Fibroblast of pulmonary artery (primary cell): Measurements from ENCODE around the gene TIPARP.
"Not testable (repeated sequence)": the region's sequence is repeated elsewhere in the genome, so short reads cannot be mapped to it uniquely, and the experiment has no call there.

Experiments
- DNase-seq: peaks from one replicate; pipeline ENCODE4 v3.0.0-alpha.2; 2010; ENCODE audit warnings: low read depth
- H3K4me3 ChIP-seq: replicated peaks from 2 replicates; pipeline ENCODE4 v1.5.1; 2011; ENCODE audit warnings: low read depth, mild to moderate bottlenecking, control low read depth, low read length, moderate library complexity
- CTCF ChIP-seq: IDR thresholded peaks from 2 replicates; pipeline ENCODE4 v1.5.1; 2011; ENCODE audit warnings: mild to moderate bottlenecking, control low read depth, low read length, inconsistent platforms; ENCODE audit errors: missing control alignments

Gene TIPARP

GRCh38 chr3:156646958-156647357, 27.4 kb upstream of the TIPARP start:
- H3K4me3 ChIP-seq, result no peak overlapping the region
- no peak for DNase-seq
- no peak for TF ChIP-seq CTCF

DNA sequence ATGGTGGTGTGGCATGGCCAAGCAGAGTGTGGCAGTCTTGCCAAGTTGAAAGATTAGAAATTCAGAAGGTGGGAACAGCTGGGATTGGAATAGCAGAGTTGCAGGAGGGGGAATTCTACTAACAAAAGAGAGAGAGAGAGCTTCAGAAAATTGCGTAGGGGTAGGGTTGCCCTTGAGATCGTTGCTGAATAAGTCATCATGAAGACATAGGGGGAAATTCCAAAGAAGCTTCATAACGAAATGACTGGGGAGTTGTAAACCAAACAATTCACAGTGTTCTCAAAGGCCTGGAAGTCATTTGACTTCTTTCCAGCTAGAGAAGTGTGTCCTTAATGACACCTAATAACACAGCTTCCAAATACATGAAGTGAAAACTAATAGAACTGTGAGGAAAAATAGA, 26.3 kb upstream of the TIPARP start:
- H3K4me3 ChIP-seq, result no peak overlapping the region
- peak; percentile 81 for DNase-seq
- TF ChIP-seq CTCF, result no peak

GRCh38 chr3:156649681-156650080, 24.7 kb upstream of the TIPARP start:
- DNase-seq, result no peak
- no peak for TF ChIP-seq CTCF
- H3K4me3 ChIP-seq, result no peak overlapping the region

DNA sequence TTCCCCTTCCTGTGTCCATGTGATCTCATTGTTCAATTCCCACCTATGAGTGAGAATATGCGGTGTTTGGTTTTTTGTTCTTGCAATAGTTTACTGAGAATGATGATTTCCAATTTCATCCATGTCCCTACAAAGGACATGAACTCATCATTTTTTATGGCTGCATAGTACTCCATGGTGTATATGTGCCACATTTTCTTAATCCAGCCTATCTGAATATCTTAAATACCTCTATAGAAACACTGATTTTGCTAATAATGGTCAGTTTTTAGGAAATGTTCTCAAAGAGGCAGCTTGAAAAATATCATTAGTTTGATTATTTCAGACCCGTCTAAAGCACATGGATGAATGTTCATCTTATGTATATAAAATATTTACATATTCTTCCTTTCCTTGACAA, 21.7 kb upstream of the TIPARP start:
- not testable (repeated sequence) for H3K4me3 ChIP-seq, DNase-seq

DNA sequence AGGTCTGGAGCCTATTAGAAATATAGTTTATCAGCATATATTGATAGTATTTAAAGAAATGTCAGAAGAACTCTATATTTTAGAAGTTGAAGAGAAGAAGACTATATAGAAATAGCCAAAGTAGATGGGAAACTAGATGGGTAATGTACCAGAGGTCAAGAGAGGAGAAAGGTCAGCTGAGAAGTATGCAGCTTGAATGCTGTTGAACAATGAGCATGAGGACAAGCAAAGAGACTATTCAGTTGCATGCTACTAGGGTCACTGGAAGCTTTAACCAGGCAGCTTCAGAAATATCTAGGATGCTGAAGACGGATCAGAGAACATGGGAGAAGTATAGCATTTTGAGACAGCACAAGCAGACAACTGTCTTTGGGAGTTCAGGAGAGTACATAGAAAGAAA, 19.6 kb upstream of the TIPARP start:
- DNase-seq, result no peak
- no peak for TF ChIP-seq CTCF
- no peak overlapping the region for H3K4me3 ChIP-seq

- DNase-seq, result no peak
- no peak for TF ChIP-seq CTCF
- no peak overlapping the region for H3K4me3 ChIP-seq
Measured at GRCh38 chr3:156655819-156656550, 18.4 kb upstream of the TIPARP start.

DNA sequence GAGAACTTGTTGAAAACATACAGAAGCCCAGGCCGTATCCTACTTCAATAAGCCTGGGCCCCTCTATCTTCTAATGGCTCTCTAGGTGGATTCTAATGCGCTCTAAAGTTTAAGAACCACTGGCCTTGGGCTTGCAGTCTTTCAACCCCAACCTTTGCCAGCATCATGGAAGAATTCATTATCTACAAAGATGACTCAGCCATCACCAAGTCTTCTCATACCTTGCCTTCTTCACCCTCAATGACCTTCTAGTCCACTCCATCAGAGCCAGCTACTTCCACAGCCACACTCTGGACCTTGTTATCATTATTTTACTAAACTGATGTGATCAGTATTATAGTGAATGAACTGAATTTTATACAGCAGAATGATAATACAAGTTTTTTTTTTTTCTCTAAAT, 16.9 kb upstream of the TIPARP start:
- no peak for DNase-seq
- TF ChIP-seq CTCF, result no peak
- H3K4me3 ChIP-seq, result no peak overlapping the region
